SK-N-SH (cell line): Measurements from ENCODE around the gene TEAD2. TPM values are rescaled to one million over a fixed set of nuclear protein-coding genes. Genes with fewer than 3 reads are reported as not detected.
A peak's percentile ranks its signal among the peaks of the same experiment; 100 is the strongest.

Source experiments
- CTCF ChIA-PET: fragments of 300-600, 350-600 bp; formaldehyde crosslinking; extraction: SDS; loops from one replicate; lab custom pipeline; 2021; lab: Yijun Ruan, JAX
- POLR2A ChIA-PET: fragments of 350-600 bp; sonication (Branson Sonifier 250); formaldehyde crosslinking; extraction: SDS; loops from one replicate; lab custom pipeline; 2020; ENCODE audit warnings: antibody characterized with exemption, inconsistent platforms; lab: Yijun Ruan, JAX
- DNase-seq: peaks from one replicate; pipeline ENCODE4 v3.0.0; 2012
- H2AFZ ChIP-seq: fragments of 200-600 bp; sonication (generic); 2 replicates; pipeline ENCODE4 v1.8.1; 2016; ENCODE audit warnings: antibody characterized with exemption, mild to moderate bottlenecking, low read depth
- H3F3A ChIP-seq: fragments of 200-600 bp; sonication (generic); replicated peaks from 2 replicates; pipeline ENCODE3; 2016; ENCODE audit warnings: antibody characterized with exemption, mild to moderate bottlenecking; ENCODE audit not compliant: insufficient read depth
- H3K27ac ChIP-seq, 2 experiments: fragments of 200-500 bp in 1 of 2; fragments of 200-600 bp in 1 of 2; sonication (Bioruptor generic) in 1 of 2; sonication (generic), shearing (Covaris generic) in 1 of 2; 2 replicates each; pipeline versions ENCODE4 v1.5.1 to v1.6.1; 2014 to 2016; ENCODE audit warnings: low read depth in 2 of 2, inconsistent platforms in 1 of 2, low read length in 1 of 2, mild to moderate bottlenecking in 1 of 2, mixed read lengths in 1 of 2
- H3K27me3 ChIP-seq: fragments of 200-600 bp; sonication (generic), shearing (Covaris generic); 2 replicates; pipeline ENCODE4 v1.6.1; 2016; ENCODE audit warnings: mixed run types; ENCODE audit not compliant: insufficient read depth
- H3K36me3 ChIP-seq, 2 experiments: fragments of 200-500 bp in 1 of 2; fragments of 200-600 bp in 1 of 2; sonication (Bioruptor generic) in 1 of 2; sonication (generic) in 1 of 2; replicated peaks in 1 of 2; 2 replicates each; pipeline versions ENCODE3 to v1.5.1; 2014 to 2016; ENCODE audit warnings: low read length in 1 of 2, mild to moderate bottlenecking in 1 of 2; ENCODE audit not compliant: insufficient read depth in 2 of 2, control insufficient read depth in 1 of 2
- H3K4me1 ChIP-seq, 2 experiments: fragments of 200-500 bp in 1 of 2; fragments of 200-600 bp in 1 of 2; sonication (Bioruptor generic) in 1 of 2; sonication (generic), shearing (Covaris generic) in 1 of 2; 2 replicates each; pipeline versions ENCODE4 v1.5.1 to v1.6.1; 2014 to 2016; ENCODE audit warnings: low read depth in 1 of 2, low read length in 1 of 2, mixed run types in 1 of 2; ENCODE audit not compliant: insufficient read depth in 2 of 2, control insufficient read depth in 1 of 2
- H3K4me2 ChIP-seq: fragments of 200-600 bp; sonication (generic), shearing (Covaris generic); 2 replicates; pipeline ENCODE4 v1.6.1; 2017; ENCODE audit warnings: mixed run types
- H3K4me3 ChIP-seq, 2 experiments: fragments of 200-500 bp in 1 of 2; fragments of 200-600 bp in 1 of 2; sonication (Bioruptor generic) in 1 of 2; sonication (generic), shearing (Covaris generic) in 1 of 2; 2 replicates each; pipeline versions ENCODE4 v1.5.1 to v1.8.1; 2014 to 2016; ENCODE audit warnings: low read depth in 2 of 2, inconsistent platforms in 1 of 2, low read length in 1 of 2, mild to moderate bottlenecking in 1 of 2, mixed read lengths in 1 of 2, moderate library complexity in 1 of 2
- H3K79me2 ChIP-seq: fragments of 200-600 bp; sonication (generic); 2 replicates; pipeline ENCODE4 v1.8.1; 2017; ENCODE audit warnings: mild to moderate bottlenecking; ENCODE audit not compliant: insufficient read depth
- H3K9ac ChIP-seq: fragments of 200-600 bp; sonication (generic); 2 replicates; pipeline ENCODE4 v1.6.1; 2017; ENCODE audit warnings: mixed run types
- H3K9me2 ChIP-seq: fragments of 200-600 bp; sonication (generic); 2 replicates; pipeline ENCODE4 v1.6.1; 2017; ENCODE audit warnings: mixed run types
- H3K9me3 ChIP-seq: fragments of 200-600 bp; sonication (generic); 2 replicates; pipeline ENCODE4 v1.6.1; 2017; ENCODE audit warnings: mixed run types, mild to moderate bottlenecking, moderate library complexity
- H4K20me1 ChIP-seq: fragments of 200-600 bp; sonication (generic); 2 replicates; pipeline ENCODE4 v1.6.1; 2017; ENCODE audit warnings: mild to moderate bottlenecking, mixed run types; ENCODE audit not compliant: insufficient read depth
- CHD2 ChIP-seq: fragments of 150-350 bp; IDR thresholded peaks from 2 replicates; pipeline ENCODE4 v1.6.1; 2018; ENCODE audit warnings: low read length; ENCODE audit not compliant: partially characterized antibody
- ELF1 ChIP-seq: IDR thresholded peaks from 2 replicates; pipeline ENCODE4 v1.4.0; 2012
- EZH2phosphoT487 ChIP-seq: fragments of 200-600 bp; sonication (generic); IDR thresholded peaks from 2 replicates; pipeline ENCODE4 v1.6.1; 2017; ENCODE audit warnings: low read depth, mixed run types, mild to moderate bottlenecking, antibody characterized with exemption, moderate library complexity, borderline replicate concordance
- FOSL2 ChIP-seq: IDR thresholded peaks from 2 replicates; pipeline ENCODE4 v1.4.0; 2012; ENCODE audit warnings: low read depth, mild to moderate bottlenecking, moderate library complexity, borderline replicate concordance
- FOXM1 ChIP-seq: IDR thresholded peaks from 2 replicates; pipeline ENCODE4 v1.4.0; 2012; ENCODE audit warnings: low read depth, mild to moderate bottlenecking
- GABPA ChIP-seq: IDR thresholded peaks from 2 replicates; pipeline ENCODE4 v1.4.0; 2012; ENCODE audit warnings: low read depth, mild to moderate bottlenecking
- GATA2 ChIP-seq: sonication (generic); formaldehyde crosslinking; IDR thresholded peaks from 2 replicates; pipeline ENCODE4 v1.5.0; 2020; ENCODE audit warnings: mild to moderate bottlenecking, missing genetic modification reagents
- JUND ChIP-seq: IDR thresholded peaks from 2 replicates; pipeline ENCODE4 v1.4.0; 2012
- MXI1 ChIP-seq: IDR thresholded peaks from 2 replicates; pipeline ENCODE4 v1.6.1; 2012; ENCODE audit warnings: mild to moderate bottlenecking, low read depth, low read length, improper control_type of control experiment
- NFIC ChIP-seq: IDR thresholded peaks from 2 replicates; pipeline ENCODE4 v1.4.0; 2012; ENCODE audit warnings: borderline replicate concordance
- RAD21 ChIP-seq: IDR thresholded peaks from 2 replicates; pipeline ENCODE4 v1.6.1; 2012; ENCODE audit warnings: mild to moderate bottlenecking, low read length
- REST ChIP-seq: IDR thresholded peaks from 2 replicates; pipeline ENCODE4 v1.6.1; 2012; ENCODE audit warnings: mild to moderate bottlenecking, low read depth, low read length, moderate library complexity
- RXRA ChIP-seq: IDR thresholded peaks from 2 replicates; pipeline ENCODE4 v1.4.0; 2012; ENCODE audit warnings: low read depth, mild to moderate bottlenecking, borderline replicate concordance
- SIN3A ChIP-seq: IDR thresholded peaks from 2 replicates; pipeline ENCODE4 v1.6.1; 2012; ENCODE audit warnings: low read depth, mild to moderate bottlenecking, low read length, moderate library complexity, borderline replicate concordance
- SMC3 ChIP-seq: IDR thresholded peaks from 2 replicates; pipeline ENCODE4 v1.6.1; 2012; ENCODE audit warnings: low read depth, low read length, improper control_type of control experiment
- USF1 ChIP-seq: IDR thresholded peaks from 2 replicates; pipeline ENCODE4 v1.4.0; 2012; ENCODE audit warnings: low read depth, borderline replicate concordance
- USF2 ChIP-seq: fragments of 150-350 bp; IDR thresholded peaks from 2 replicates; pipeline ENCODE4 v1.6.1; 2017; ENCODE audit warnings: antibody characterized with exemption, low read length, low read depth, borderline replicate concordance
- ZBTB33 ChIP-seq: IDR thresholded peaks from 2 replicates; pipeline ENCODE4 v1.4.0; 2012; ENCODE audit warnings: low read depth, borderline replicate concordance
- WGBS: methylation state at CpG from one replicate; pipeline ENCODE4 v1.1.6; 2017; ENCODE audit warnings: low lambda C conversion rate; 5-methylcytosine and 5-hydroxymethylcytosine counted together
- polyA plus RNA-seq, 3 experiments: library from polyadenylated mRNA; depleted of rRNA; stranded (reverse); fragments of >200 nt; gene quantifications; 2 replicates each; pipeline ENCODE4 v1.2.3, GENCODE V29; 2012

Gene TEAD2
- polyA plus RNA-seq, 1 of the 3 experiments (the other 2 are of a cell fraction), result 27.9 TPM

- Histone ChIP-seq H4K20me1 (no peaks in the 10 kb centered on the region), H3K4me2 (no peak overlapping the region), H3K9me3 (peaks cover 7% of the 10 kb centered on the region; the same call in 1 of the 2 replicates), H3K9me2 (no peaks in the 10 kb centered on the region), H3K36me3 (no peaks in the 10 kb centered on the region), H3K4me1 (no peaks in the 10 kb centered on the region), H3K9ac (no peak overlapping the region)
- 63% methylated on average over 3 of the region's 3 CpGs for WGBS
- CTCF ChIA-PET, result interaction anchor here (0.7 to 3.7 kb wide), 3 partner anchors 13 to 180 kb away, joined by 3 to 24 read pairs (median 4); partner anchors contain the start of gene FLT3LG
- TF ChIP-seq MXI1, result no peak
- TF ChIP-seq, all 33 proteins: peak for 0
- peaks cover 21% of the 10 kb centered on the region for H3K27me3 ChIP-seq
- no peak overlapping the region for H3K4me3 ChIP-seq
- DNase-seq, result no peak
- peaks cover under 1% of the 10 kb centered on the region for H3F3A ChIP-seq
- H3K79me2 ChIP-seq, result no peaks in the 10 kb centered on the region
- no peak overlapping the region for H2AFZ ChIP-seq
- no peak overlapping the region for H3K27ac ChIP-seq
- POLR2A ChIA-PET, result no interaction called here
Measured at GRCh38 chr19:49378512-49378911, 16.3 kb upstream of the TEAD2 start.

GRCh38 chr19:49374665-49375434, 12.6 kb upstream of the TEAD2 start:
- 34% methylated on average over 8 of the region's 16 CpGs for WGBS
- Histone ChIP-seq H3K27ac (no peak overlapping the region), H3K4me3 (no peak overlapping the region), H3K36me3 (no peaks in the 10 kb centered on the region), H3K9ac (no peak overlapping the region), H3K9me3 (no peaks in the 10 kb centered on the region), H3F3A (no peaks in the 10 kb centered on the region), H3K4me2 (no peak overlapping the region), H2AFZ (no peak overlapping the region), H4K20me1 (no peaks in the 10 kb centered on the region), H3K9me2 (no peaks in the 10 kb centered on the region), H3K79me2 (no peaks in the 10 kb centered on the region), H3K27me3 (peaks cover 21% of the 10 kb centered on the region; the same call in 1 of the 2 replicates), H3K4me1 (no peaks in the 10 kb centered on the region)
- POLR2A ChIA-PET, result no interaction called here
- TF ChIP-seq USF2 (no peak), JUND (no peak), EZH2phosphoT487 (no peak), FOXM1 (no peak), RAD21 (no peak), SMC3 (no peak), SIN3A (no peak), NFIC (no peak), MXI1 (no peak), GABPA (no peak), ELF1 (no peak), GATA2 (CRISPR knock-in tag) (no peak), RXRA (no peak), USF1 (no peak), REST (no peak), ZBTB33 (no peak), FOSL2 (no peak), CHD2 (no peak)
- CTCF ChIA-PET, result interaction anchor here (0.6 to 1.5 kb wide), 4 partner anchors 13 to 69 kb away, joined by 3 to 4 read pairs (median 4); partner anchors contain the start of gene KASH5
- peak; percentile 12 for DNase-seq
